ENCODE data around the gene PALLD.
A peak's percentile ranks its signal among the peaks of the same experiment; 100 is the strongest.

PALLD gene

DNA sequence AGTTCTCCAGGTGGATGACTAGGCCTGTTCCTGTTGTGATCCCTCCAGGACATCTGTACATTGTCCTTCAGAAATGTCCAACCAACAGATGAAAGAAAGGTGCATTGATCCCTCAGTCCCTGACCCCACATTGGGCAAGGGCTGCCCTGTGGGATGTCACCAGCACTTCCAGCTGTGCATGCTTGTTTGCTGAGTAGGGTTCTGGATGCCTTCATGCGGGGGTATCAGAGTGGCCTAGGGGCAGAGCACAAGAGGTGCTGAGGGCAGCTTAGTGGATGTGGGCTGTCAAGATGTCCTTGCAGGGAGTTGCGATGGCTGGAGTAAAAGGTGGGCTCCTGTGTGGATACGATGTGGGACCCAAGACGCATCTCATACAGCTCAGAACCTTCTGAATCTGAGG is 112.5 kb downstream of the PALLD start:
- H3K4me3 ChIP-seq (ENCODE audit: low read depth, low read length) = no peak overlapping the region
- TF ChIP-seq CTCF (conservative IDR thresholded peaks at IDR 0.05; ENCODE audit: low read depth, low read length) = no peak
- no peak for DNase-seq (ENCODE audit: low read depth)

GRCh38 chr4:168610911-168611530 is 114.2 kb downstream of the PALLD start:
- no peak for TF ChIP-seq CTCF (conservative IDR thresholded peaks at IDR 0.05; ENCODE audit: low read depth, low read length)
- no peak overlapping the region for H3K4me3 ChIP-seq (ENCODE audit: low read depth, low read length)
- no peak for DNase-seq (ENCODE audit: low read depth)

DNA sequence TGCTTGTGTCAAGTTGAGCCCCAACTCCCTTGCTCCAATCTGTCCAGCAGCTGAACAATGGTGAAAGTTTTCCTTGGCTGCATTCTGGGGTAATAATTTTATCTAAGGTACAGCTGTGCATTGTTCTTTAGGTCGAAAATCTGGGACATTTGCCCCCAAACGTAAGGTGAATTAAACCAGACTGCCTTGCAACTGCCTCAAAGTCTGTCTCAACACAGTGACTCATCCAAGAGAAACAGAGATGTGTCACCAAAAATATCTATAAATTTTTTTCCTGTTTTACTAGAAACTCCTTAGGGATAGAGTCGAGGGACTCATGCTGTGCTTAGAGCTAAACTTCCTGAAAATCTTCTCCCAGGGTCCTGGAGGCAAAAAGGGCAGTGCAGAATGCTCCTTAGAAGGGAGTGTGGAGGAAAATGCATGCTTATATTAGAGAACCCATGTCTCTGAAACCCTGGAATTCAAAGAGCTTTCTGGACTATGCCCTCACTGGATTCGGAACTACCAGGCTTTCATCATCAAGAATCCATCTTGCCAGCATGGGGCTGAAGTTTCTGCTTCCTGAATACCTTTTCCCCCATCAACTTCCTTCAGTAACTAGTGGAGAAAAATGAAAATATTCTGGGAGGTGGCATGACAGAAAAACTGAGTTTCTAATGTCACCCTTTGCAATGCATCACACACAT is 115.7 kb downstream of the PALLD start:
- DNase-seq (ENCODE audit: low read depth) = peak; percentile 60
- TF ChIP-seq CTCF (conservative IDR thresholded peaks at IDR 0.05; ENCODE audit: low read depth, low read length) = no peak
- no peak overlapping the region for H3K4me3 ChIP-seq (ENCODE audit: low read depth, low read length)

DNA sequence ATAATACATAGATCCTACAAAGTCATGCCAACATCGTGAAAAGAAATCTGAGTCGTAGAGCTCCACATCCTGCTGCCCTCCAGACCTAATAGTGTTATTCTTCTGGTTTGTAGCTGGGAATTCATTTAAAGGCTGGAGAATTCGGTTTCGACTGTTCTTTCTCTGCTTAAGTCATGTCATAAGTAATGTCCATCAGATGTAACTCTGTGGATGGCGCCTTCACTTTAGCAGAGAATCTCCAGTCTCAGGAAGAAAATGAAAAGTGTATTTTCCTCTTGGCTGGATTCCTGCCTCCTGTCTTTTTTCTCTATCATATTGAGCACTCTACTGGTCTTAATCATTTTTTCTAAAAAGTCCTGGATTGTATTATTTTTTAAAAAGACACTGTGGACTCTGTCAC is 117.0 kb downstream of the PALLD start:
- TF ChIP-seq CTCF (conservative IDR thresholded peaks at IDR 0.05; ENCODE audit: low read depth, low read length) = no peak
- no peak for DNase-seq (ENCODE audit: low read depth)
- no peak overlapping the region for H3K4me3 ChIP-seq (ENCODE audit: low read depth, low read length)

GRCh38 chr4:168614281-168615057 is 117.6 kb downstream of the PALLD start:
- TF ChIP-seq CTCF (conservative IDR thresholded peaks at IDR 0.05; ENCODE audit: low read depth, low read length) = no peak
- no peak for DNase-seq (ENCODE audit: low read depth)
- no peak overlapping the region for H3K4me3 ChIP-seq (ENCODE audit: low read depth, low read length)

- no peak for TF ChIP-seq CTCF (conservative IDR thresholded peaks at IDR 0.05; ENCODE audit: low read depth, low read length)
- H3K4me3 ChIP-seq (ENCODE audit: low read depth, low read length) = no peak overlapping the region
- peak; percentile 68 for DNase-seq (ENCODE audit: low read depth)
Observed at GRCh38 chr4:168615294-168616065, 118.6 kb downstream of the PALLD start.

Data from choroid plexus epithelial cell (primary cell).